ENCODE measurements around the gene SEC22B.
"Not testable (repeated sequence)": the region's sequence is repeated elsewhere in the genome, so short reads cannot be mapped to it uniquely, and the experiment has no call there.

The SEC22B gene

DNA sequence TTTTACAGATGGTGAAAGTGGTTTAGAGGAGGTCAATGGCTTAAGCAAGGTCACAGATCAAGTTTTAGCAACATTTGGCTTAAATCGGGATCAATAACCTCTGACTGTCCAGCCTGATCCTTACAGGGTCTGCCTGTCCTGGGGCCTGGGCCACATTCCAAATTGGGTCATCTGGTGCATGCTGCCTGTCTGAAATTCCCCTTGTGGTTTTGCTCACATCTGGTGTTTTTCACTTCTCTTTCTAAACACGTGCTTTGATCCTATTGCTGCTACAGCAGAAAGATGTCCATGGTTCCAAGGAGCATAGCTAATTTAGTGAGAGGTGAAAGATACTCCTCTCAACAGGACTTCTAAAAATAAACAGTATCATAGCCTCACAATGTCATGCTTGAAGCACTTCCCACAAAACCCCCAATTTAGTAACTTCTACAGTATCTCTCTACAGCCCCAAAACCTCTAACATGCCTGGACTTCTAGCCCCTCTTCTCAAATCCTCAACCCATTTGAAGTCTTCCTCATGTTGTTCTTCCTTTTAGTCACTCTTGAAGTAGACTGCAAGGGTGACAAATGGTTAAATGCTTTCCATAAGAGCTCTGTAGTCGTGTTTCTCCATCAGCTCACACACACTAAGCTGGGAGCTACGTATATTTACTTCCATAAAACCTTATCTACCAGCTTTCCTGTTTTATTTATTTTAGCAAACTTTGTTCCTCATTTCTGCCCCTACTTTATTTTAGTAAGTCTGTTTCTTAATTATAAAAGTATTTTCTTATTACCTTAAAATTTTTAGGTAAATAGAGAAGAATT, 58.7 kb downstream of the SEC22B start:
- not testable (repeated sequence) for H3K4me1 ChIP-seq (ENCODE audit: insufficient read depth, low read length, poor library complexity, severe bottlenecking); H3K36me3 ChIP-seq (ENCODE audit: insufficient read depth, low read length); H2AFZ ChIP-seq (ENCODE audit: low read length); H4K20me1 ChIP-seq (ENCODE audit: insufficient read depth, low read length, poor library complexity, severe bottlenecking); H3K9ac ChIP-seq (ENCODE audit: low read depth, low read length, poor library complexity, severe bottlenecking); H3K9me3 ChIP-seq (ENCODE audit: insufficient read depth, low read depth, low read length); H3K79me2 ChIP-seq (ENCODE audit: insufficient read depth, low read length); H3K4me3 ChIP-seq (ENCODE audit: low read length, poor library complexity, severe bottlenecking); H3K27me3 ChIP-seq (ENCODE audit: insufficient read depth, low read length, poor library complexity, severe bottlenecking); H3K9me2 ChIP-seq (replicated peaks; ENCODE audit: low read depth, low read length); H3K4me2 ChIP-seq (ENCODE audit: low read depth, low read length, poor library complexity, severe bottlenecking); H3F3A ChIP-seq (ENCODE audit: low read depth)

DNA sequence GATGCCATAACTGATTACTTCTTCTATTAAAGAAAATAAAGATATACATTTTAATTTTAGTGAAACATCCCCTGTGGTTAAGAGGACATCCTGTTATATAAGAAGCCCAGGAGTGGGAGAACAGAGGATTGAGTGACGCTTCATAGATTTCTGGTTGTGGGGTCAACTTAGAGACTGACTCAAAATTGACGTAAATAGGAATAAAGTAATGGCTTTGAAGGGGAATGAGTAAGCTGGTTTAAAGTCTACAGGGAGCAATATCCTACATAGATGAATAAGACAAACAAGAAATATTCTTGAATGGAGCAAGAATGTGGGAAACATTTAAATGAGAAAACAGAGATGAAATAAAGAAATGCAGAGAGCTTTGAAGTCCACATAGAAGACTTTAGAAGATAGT, 60.2 kb downstream of the SEC22B start:
- H4K20me1 ChIP-seq (ENCODE audit: insufficient read depth, low read length, poor library complexity, severe bottlenecking); H3K36me3 ChIP-seq (ENCODE audit: insufficient read depth, low read length): not testable (repeated sequence)

DNA sequence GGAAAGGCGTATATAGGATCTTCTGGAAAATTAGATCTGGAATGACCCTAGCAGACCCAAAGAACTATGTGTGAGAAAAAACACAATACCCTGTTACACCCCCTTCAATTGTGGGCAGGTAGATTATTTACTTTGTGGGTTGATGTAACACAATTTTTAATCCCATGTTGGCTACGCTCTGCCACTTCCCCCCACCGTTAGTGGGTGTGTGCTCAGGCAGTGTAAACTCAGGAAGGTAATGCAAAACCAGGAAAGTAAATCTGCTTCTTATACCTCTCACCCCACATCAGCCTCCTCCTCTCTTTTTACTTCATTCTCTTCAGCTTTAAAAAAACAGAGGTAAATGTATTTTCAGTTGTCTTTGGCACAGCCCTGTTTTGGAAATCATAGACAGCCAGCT, 63.2 kb downstream of the SEC22B start:
- H3K4me2 ChIP-seq (ENCODE audit: low read depth, low read length, poor library complexity, severe bottlenecking); H3K9me3 ChIP-seq (ENCODE audit: insufficient read depth, low read depth, low read length); H4K20me1 ChIP-seq (ENCODE audit: insufficient read depth, low read length, poor library complexity, severe bottlenecking); H3K4me1 ChIP-seq (ENCODE audit: insufficient read depth, low read length, poor library complexity, severe bottlenecking); H3K79me2 ChIP-seq (ENCODE audit: insufficient read depth, low read length); H3F3A ChIP-seq (ENCODE audit: low read depth); H3K36me3 ChIP-seq (ENCODE audit: insufficient read depth, low read length); H3K9ac ChIP-seq (ENCODE audit: low read depth, low read length, poor library complexity, severe bottlenecking); H3K9me2 ChIP-seq (replicated peaks; ENCODE audit: low read depth, low read length); H3K4me3 ChIP-seq (ENCODE audit: low read length, poor library complexity, severe bottlenecking); H2AFZ ChIP-seq (ENCODE audit: low read length); H3K27me3 ChIP-seq (ENCODE audit: insufficient read depth, low read length, poor library complexity, severe bottlenecking): not testable (repeated sequence)

More for the DNA sequence above, 60.2 kb downstream of the SEC22B start:
- H3K4me2 ChIP-seq (ENCODE audit: low read depth, low read length, poor library complexity, severe bottlenecking); H3K79me2 ChIP-seq (ENCODE audit: insufficient read depth, low read length); H3F3A ChIP-seq (ENCODE audit: low read depth); H3K9me3 ChIP-seq (ENCODE audit: insufficient read depth, low read depth, low read length); H2AFZ ChIP-seq (ENCODE audit: low read length); H3K4me3 ChIP-seq (ENCODE audit: low read length, poor library complexity, severe bottlenecking); H3K9me2 ChIP-seq (replicated peaks; ENCODE audit: low read depth, low read length); H3K9ac ChIP-seq (ENCODE audit: low read depth, low read length, poor library complexity, severe bottlenecking); H3K4me1 ChIP-seq (ENCODE audit: insufficient read depth, low read length, poor library complexity, severe bottlenecking); H3K27me3 ChIP-seq (ENCODE audit: insufficient read depth, low read length, poor library complexity, severe bottlenecking): not testable (repeated sequence)

DNA sequence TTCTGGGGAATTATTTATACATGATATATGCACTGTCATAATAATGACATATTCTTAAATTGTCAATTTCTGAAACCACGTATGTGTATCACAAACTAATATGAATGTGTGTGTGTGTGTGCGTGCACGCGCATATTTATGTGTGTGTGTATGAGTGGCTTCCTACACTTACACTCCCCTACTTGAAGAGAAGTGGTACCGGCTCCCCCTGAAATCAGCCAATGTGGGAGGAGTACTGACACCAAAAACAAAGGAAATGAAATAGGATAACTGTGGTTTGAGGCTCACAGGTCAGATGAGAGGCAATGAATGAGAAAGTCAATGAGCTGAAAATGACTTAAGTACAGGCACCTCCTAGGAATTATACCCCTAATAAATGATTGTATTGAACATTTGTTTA, 64.1 kb downstream of the SEC22B start:
- H3K4me1 ChIP-seq (ENCODE audit: insufficient read depth, low read length, poor library complexity, severe bottlenecking); H3K36me3 ChIP-seq (ENCODE audit: insufficient read depth, low read length); H3K4me3 ChIP-seq (ENCODE audit: low read length, poor library complexity, severe bottlenecking): not testable (repeated sequence)

DNA sequence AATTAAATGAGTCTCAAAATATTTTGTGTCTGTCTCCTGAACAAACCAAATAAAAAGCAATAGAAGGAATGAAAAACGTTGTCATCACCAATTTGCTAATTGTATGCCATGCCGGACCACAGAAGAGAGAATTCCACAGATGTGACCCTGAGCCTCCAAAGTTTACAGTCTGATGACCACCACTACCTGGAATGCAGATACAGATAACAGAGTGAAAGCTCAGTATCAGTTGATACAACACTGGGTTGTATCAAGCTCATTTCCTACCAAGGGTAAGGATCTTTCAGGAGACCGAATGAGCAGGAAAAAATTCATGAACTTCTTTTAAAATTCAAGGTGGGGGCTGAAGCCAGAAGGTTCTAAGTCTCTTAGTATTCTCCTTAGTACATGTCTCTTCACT, 64.5 kb downstream of the SEC22B start:
- H3K4me2 ChIP-seq (ENCODE audit: low read depth, low read length, poor library complexity, severe bottlenecking); H3K9me2 ChIP-seq (replicated peaks; ENCODE audit: low read depth, low read length); H3K4me3 ChIP-seq (ENCODE audit: low read length, poor library complexity, severe bottlenecking); H4K20me1 ChIP-seq (ENCODE audit: insufficient read depth, low read length, poor library complexity, severe bottlenecking); H3K4me1 ChIP-seq (ENCODE audit: insufficient read depth, low read length, poor library complexity, severe bottlenecking); H3K36me3 ChIP-seq (ENCODE audit: insufficient read depth, low read length); H2AFZ ChIP-seq (ENCODE audit: low read length); H3F3A ChIP-seq (ENCODE audit: low read depth); H3K79me2 ChIP-seq (ENCODE audit: insufficient read depth, low read length); H3K9me3 ChIP-seq (ENCODE audit: insufficient read depth, low read depth, low read length); H3K27me3 ChIP-seq (ENCODE audit: insufficient read depth, low read length, poor library complexity, severe bottlenecking); H3K9ac ChIP-seq (ENCODE audit: low read depth, low read length, poor library complexity, severe bottlenecking): not testable (repeated sequence)

More for the DNA sequence above, 64.1 kb downstream of the SEC22B start:
- not testable (repeated sequence) for H3K9me3 ChIP-seq (ENCODE audit: insufficient read depth, low read depth, low read length); H3F3A ChIP-seq (ENCODE audit: low read depth); H3K9me2 ChIP-seq (replicated peaks; ENCODE audit: low read depth, low read length); H3K27me3 ChIP-seq (ENCODE audit: insufficient read depth, low read length, poor library complexity, severe bottlenecking); H3K4me2 ChIP-seq (ENCODE audit: low read depth, low read length, poor library complexity, severe bottlenecking); H4K20me1 ChIP-seq (ENCODE audit: insufficient read depth, low read length, poor library complexity, severe bottlenecking); H2AFZ ChIP-seq (ENCODE audit: low read length); H3K9ac ChIP-seq (ENCODE audit: low read depth, low read length, poor library complexity, severe bottlenecking); H3K79me2 ChIP-seq (ENCODE audit: insufficient read depth, low read length)

DNA sequence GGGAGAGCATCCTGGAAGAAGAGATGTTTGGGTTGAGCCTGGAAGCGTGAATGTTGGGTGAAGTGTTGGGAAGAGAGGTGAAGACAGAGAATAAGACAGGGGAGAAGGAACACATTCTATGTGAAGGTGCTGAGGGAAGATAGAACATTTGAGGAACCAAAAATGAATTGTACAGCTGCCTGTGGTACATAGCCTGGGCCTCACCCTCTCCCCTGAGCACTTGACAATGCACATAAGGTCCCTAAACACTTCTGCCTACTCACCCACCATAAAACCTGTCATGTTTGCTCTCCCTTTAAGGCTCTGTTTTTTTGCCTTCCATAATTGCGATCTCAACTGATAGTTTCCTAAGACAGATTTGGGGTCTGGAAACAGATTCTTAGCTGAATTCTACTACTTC, 65.3 kb downstream of the SEC22B start:
- H2AFZ ChIP-seq (ENCODE audit: low read length); H3K27me3 ChIP-seq (ENCODE audit: insufficient read depth, low read length, poor library complexity, severe bottlenecking); H3K9me3 ChIP-seq (ENCODE audit: insufficient read depth, low read depth, low read length); H4K20me1 ChIP-seq (ENCODE audit: insufficient read depth, low read length, poor library complexity, severe bottlenecking); H3K4me3 ChIP-seq (ENCODE audit: low read length, poor library complexity, severe bottlenecking); H3K4me1 ChIP-seq (ENCODE audit: insufficient read depth, low read length, poor library complexity, severe bottlenecking); H3K9me2 ChIP-seq (replicated peaks; ENCODE audit: low read depth, low read length); H3K36me3 ChIP-seq (ENCODE audit: insufficient read depth, low read length); H3K9ac ChIP-seq (ENCODE audit: low read depth, low read length, poor library complexity, severe bottlenecking); H3K4me2 ChIP-seq (ENCODE audit: low read depth, low read length, poor library complexity, severe bottlenecking); H3F3A ChIP-seq (ENCODE audit: low read depth); H3K79me2 ChIP-seq (ENCODE audit: insufficient read depth, low read length): not testable (repeated sequence)

DNA sequence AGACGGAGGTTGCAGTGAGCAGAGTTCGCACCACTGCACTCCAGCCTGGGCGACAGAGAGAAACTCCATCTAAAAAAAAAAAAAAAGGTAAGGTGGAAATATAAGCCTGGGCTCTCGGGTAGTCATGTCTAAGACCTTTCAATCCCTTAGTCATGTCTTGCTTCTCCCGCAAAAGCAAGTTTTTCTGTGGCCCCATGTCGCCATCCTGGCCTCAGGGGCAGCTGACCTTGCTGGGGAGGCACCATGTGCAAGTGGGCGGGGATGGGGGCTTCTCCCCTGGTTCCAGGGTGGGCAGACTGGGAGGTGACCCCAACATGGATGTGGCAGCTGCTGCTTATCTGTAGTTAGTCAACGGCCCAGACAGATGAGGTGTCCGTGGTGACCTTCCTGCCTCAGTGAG, 66.7 kb downstream of the SEC22B start:
- H2AFZ ChIP-seq (ENCODE audit: low read length); H3K9me3 ChIP-seq (ENCODE audit: insufficient read depth, low read depth, low read length); H3K36me3 ChIP-seq (ENCODE audit: insufficient read depth, low read length); H3K27me3 ChIP-seq (ENCODE audit: insufficient read depth, low read length, poor library complexity, severe bottlenecking); H3K4me3 ChIP-seq (ENCODE audit: low read length, poor library complexity, severe bottlenecking); H3K4me1 ChIP-seq (ENCODE audit: insufficient read depth, low read length, poor library complexity, severe bottlenecking); H3K4me2 ChIP-seq (ENCODE audit: low read depth, low read length, poor library complexity, severe bottlenecking); H3K9me2 ChIP-seq (replicated peaks; ENCODE audit: low read depth, low read length); H3K9ac ChIP-seq (ENCODE audit: low read depth, low read length, poor library complexity, severe bottlenecking); H4K20me1 ChIP-seq (ENCODE audit: insufficient read depth, low read length, poor library complexity, severe bottlenecking); H3F3A ChIP-seq (ENCODE audit: low read depth); H3K79me2 ChIP-seq (ENCODE audit: insufficient read depth, low read length): not testable (repeated sequence)

Data from Loucy (cell line).